GM19324 (cell line): Measurements from ENCODE around the gene RETSAT.

Experiments
- ATAC-seq: cut with Tn5 transposase; IDR thresholded peaks from one replicate; pipeline ENCODE4 v1.9.1; 2021; ENCODE audit warnings: mild to moderate bottlenecking, moderate library complexity; ENCODE audit not compliant: unreplicated experiment, low FRiP score

Gene RETSAT

GRCh38 chr2:85354286-85355072 is at the start of gene RETSAT, which contains the start of gene ELMOD3:
Gene RETSAT (minus strand): TSS chr2:85354528. CDS start chr2:85354507, 21 bp downstream.
Gene ELMOD3 (plus strand): TSS chr2:85354769. CDS start chr2:85357199, 2,430 bp downstream.
- ATAC-seq, result peak; percentile 96

GRCh38 chr2:85401844-85402243 is 47.5 kb upstream of the RETSAT start:
- ATAC-seq, result no peak

GRCh38 chr2:85401464-85401805 is 47.1 kb upstream of the RETSAT start:
- no peak for ATAC-seq

GRCh38 chr2:85400541-85401463 is 46.5 kb upstream of the RETSAT start:
- no peak for ATAC-seq

- no peak for ATAC-seq
Observed at GRCh38 chr2:85400023-85400422, 45.7 kb upstream of the RETSAT start.

GRCh38 chr2:85399183-85399455 is 44.8 kb upstream of the RETSAT start:
- ATAC-seq, result no peak

GRCh38 chr2:85398426-85399182 is 44.3 kb upstream of the RETSAT start:
- no peak for ATAC-seq

GRCh38 chr2:85397925-85398331 is 43.6 kb upstream of the RETSAT start:
- ATAC-seq, result no peak

GRCh38 chr2:85396531-85397470 is 42.5 kb upstream of the RETSAT start:
- no peak for ATAC-seq

- no peak for ATAC-seq
Observed at GRCh38 chr2:85395912-85396475, 41.7 kb upstream of the RETSAT start.

- ATAC-seq, result no peak
Observed at GRCh38 chr2:85394976-85395375, 40.6 kb upstream of the RETSAT start.

GRCh38 chr2:85394261-85394681 is 39.9 kb upstream of the RETSAT start:
- ATAC-seq, result no peak

- no peak for ATAC-seq
Observed at GRCh38 chr2:85393836-85394235, 39.5 kb upstream of the RETSAT start.

GRCh38 chr2:85390941-85391669 is 36.8 kb upstream of the RETSAT start:
- ATAC-seq, result no peak

GRCh38 chr2:85388878-85389538 is 34.7 kb upstream of the RETSAT start:
- no peak for ATAC-seq

GRCh38 chr2:85387754-85388153 is 33.4 kb upstream of the RETSAT start:
- ATAC-seq, result no peak

GRCh38 chr2:85385746-85386145 is 31.4 kb upstream of the RETSAT start:
- ATAC-seq, result no peak

GRCh38 chr2:85383850-85384249 is 29.5 kb upstream of the RETSAT start:
- ATAC-seq, result no peak
